IMR-90 (cell line): ENCODE results near the gene ATP2A3. TPM values are rescaled to one million over a fixed set of nuclear protein-coding genes. Genes with fewer than 3 reads are reported as not detected.

Experiments used
- ATAC-seq: fragments of 200-7000 bp; cut with Tn5 transposase; 2 replicates; pipeline ENCODE4 v1.9.1; 2020; ENCODE audit warnings: low read depth, mild to moderate bottlenecking, moderate library complexity
- BruUV-seq: library from RNA; stranded (reverse); fragments of 400-500 nt; replicated peaks from 2 replicates; lab custom pipeline; 2021; lab: Mats Ljungman, UMichigan
- CTCF ChIA-PET: fragments of 300-600 bp; formaldehyde crosslinking; extraction: SDS; loops from one replicate; lab custom pipeline; 2021; ENCODE audit warnings: antibody characterized with exemption; lab: Yijun Ruan, JAX
- POLR2A ChIA-PET: fragments of 300-600 bp; sonication (Branson Sonifier 250); formaldehyde crosslinking; loops from one replicate; lab custom pipeline; 2022; ENCODE audit warnings: antibody characterized with exemption; ENCODE audit not compliant: unreplicated experiment; lab: Charles Lee
- DNase-seq: peaks from one replicate; pipeline ENCODE4 v3.0.0; 2013
- H2AFZ ChIP-seq: replicated peaks from 2 replicates; pipeline ENCODE3; 2013; ENCODE audit warnings: low read length, mild to moderate bottlenecking; ENCODE audit not compliant: poor library complexity
- H2AK5ac ChIP-seq: 2 replicates; pipeline ENCODE4 v1.6.1; 2013; ENCODE audit warnings: low read depth, low read length, inconsistent platforms
- H2AK9ac ChIP-seq: replicated peaks from 2 replicates; pipeline ENCODE3; 2013; ENCODE audit warnings: mild to moderate bottlenecking, low read depth, low read length, moderate library complexity; ENCODE audit not compliant: poor library complexity
- H2BK120ac ChIP-seq: 2 replicates; pipeline ENCODE4 v1.6.1; 2013; ENCODE audit warnings: low read depth, low read length, inconsistent platforms
- H2BK15ac ChIP-seq: 3 replicates; pipeline ENCODE4 v1.6.1; 2013; ENCODE audit warnings: low read depth, low read length, inconsistent platforms
- H2BK20ac ChIP-seq: 2 replicates; pipeline ENCODE4 v1.6.1; 2013; ENCODE audit warnings: low read depth, mild to moderate bottlenecking, inconsistent platforms, low read length, moderate library complexity
- H2BK5ac ChIP-seq: 2 replicates; pipeline ENCODE4 v1.6.1; 2013; ENCODE audit warnings: mild to moderate bottlenecking, low read depth, low read length, inconsistent platforms; ENCODE audit not compliant: poor library complexity, severe bottlenecking
- H3K14ac ChIP-seq: replicated peaks from 2 replicates; pipeline ENCODE4 v1.6.1; 2013; ENCODE audit warnings: low read depth, low read length, inconsistent platforms
- H3K18ac ChIP-seq: 2 replicates; pipeline ENCODE4 v1.6.1; 2013; ENCODE audit warnings: low read depth, low read length, control low read depth
- H3K23ac ChIP-seq: 2 replicates; pipeline ENCODE4 v1.6.1; 2013; ENCODE audit warnings: low read depth, low read length, inconsistent platforms
- H3K27ac ChIP-seq: 2 replicates; pipeline ENCODE4 v1.5.1; 2013; ENCODE audit warnings: mild to moderate bottlenecking, control low read depth, low read length; ENCODE audit not compliant: insufficient read depth
- H3K27me3 ChIP-seq: 2 replicates; pipeline ENCODE4 v1.6.1; 2013; ENCODE audit warnings: low read length; ENCODE audit not compliant: control insufficient read depth, insufficient read depth
- H3K36me3 ChIP-seq: 2 replicates; pipeline ENCODE4 v1.6.1; 2013; ENCODE audit warnings: low read length, mixed read lengths; ENCODE audit not compliant: control insufficient read depth, insufficient read depth
- H3K4ac ChIP-seq: 2 replicates; pipeline ENCODE4 v1.6.1; 2013; ENCODE audit warnings: low read depth, low read length, inconsistent platforms
- H3K4me1 ChIP-seq: 2 replicates; pipeline ENCODE4 v1.6.1; 2013; ENCODE audit warnings: low read length, mixed read lengths; ENCODE audit not compliant: control insufficient read depth, insufficient read depth
- H3K4me2 ChIP-seq: 2 replicates; pipeline ENCODE4 v1.6.1; 2013; ENCODE audit warnings: low read depth, mild to moderate bottlenecking, control low read depth, low read length, moderate library complexity
- H3K4me3 ChIP-seq: 2 replicates; pipeline ENCODE4 v1.5.1; 2013; ENCODE audit warnings: low read depth, mild to moderate bottlenecking, control low read depth, low read length, moderate library complexity; ENCODE audit not compliant: insufficient read depth
- H3K56ac ChIP-seq: 2 replicates; pipeline ENCODE4 v1.6.1; 2013; ENCODE audit warnings: low read length, inconsistent platforms; ENCODE audit not compliant: insufficient read depth; ENCODE audit errors: extremely low read depth
- H3K79me1 ChIP-seq, 2 experiments: 2 replicates each; pipeline ENCODE4 v1.6.1; 2013; ENCODE audit warnings: low read length in 2 of 2, inconsistent platforms in 1 of 2, low read depth in 1 of 2
- H3K9ac ChIP-seq: 2 replicates; pipeline ENCODE4 v1.6.1; 2013; ENCODE audit warnings: low read depth, low read length, control low read depth
- H3K9me1 ChIP-seq: 2 replicates; pipeline ENCODE4 v1.6.1; 2013; ENCODE audit warnings: low read length, inconsistent platforms; ENCODE audit not compliant: insufficient read depth
- H3K9me3 ChIP-seq: 2 replicates; pipeline ENCODE4 v1.6.1; 2013; ENCODE audit warnings: low read length; ENCODE audit not compliant: control insufficient read depth, insufficient read depth
- H4K20me1 ChIP-seq: 2 replicates; pipeline ENCODE4 v1.6.1; 2013; ENCODE audit warnings: low read length, inconsistent platforms; ENCODE audit not compliant: insufficient read depth
- H4K5ac ChIP-seq: 2 replicates; pipeline ENCODE4 v1.6.1; 2013; ENCODE audit warnings: mild to moderate bottlenecking, low read depth, low read length, control low read depth
- H4K8ac ChIP-seq, 2 experiments: 2 replicates each; pipeline ENCODE4 v1.6.1; 2013; ENCODE audit warnings: low read depth in 2 of 2, low read length in 2 of 2, control low read depth in 1 of 2, inconsistent platforms in 1 of 2
- H4K91ac ChIP-seq: 2 replicates; pipeline ENCODE4 v1.6.1; 2013; ENCODE audit warnings: low read depth, low read length, inconsistent platforms; ENCODE audit not compliant: insufficient read depth
- BHLHE40 ChIP-seq: fragments of 150-350 bp; IDR thresholded peaks from 2 replicates; pipeline ENCODE4 v1.6.1; 2016; ENCODE audit warnings: mild to moderate bottlenecking, low read depth, low read length
- FOS ChIP-seq: fragments of 150-350 bp; IDR thresholded peaks from 2 replicates; pipeline ENCODE4 v1.6.1; 2016; ENCODE audit warnings: low read depth, low read length
- MAZ ChIP-seq: IDR thresholded peaks from 2 replicates; pipeline ENCODE4 v1.6.1; 2012; ENCODE audit warnings: low read depth, mild to moderate bottlenecking, low read length, improper control_type of control experiment, moderate library complexity, borderline replicate concordance
- NFE2L2 ChIP-seq: fragments of 150-350 bp; IDR thresholded peaks from 2 replicates; pipeline ENCODE4 v1.6.1; 2016; ENCODE audit warnings: low read depth, mild to moderate bottlenecking, low read length
- RFX5 ChIP-seq: IDR thresholded peaks from 2 replicates; pipeline ENCODE4 v1.8.0; 2012; ENCODE audit warnings: low read depth, mild to moderate bottlenecking, low read length, moderate library complexity
- WGBS, 2 experiments: methylation state at CpG; one replicate each; pipeline versions ENCODE4 v1.1.5 to v1.1.7; 2013; ENCODE audit warnings: missing lambda C conversion rate in 2 of 2; ENCODE audit not compliant: insufficient read length in 1 of 2; ENCODE audit errors: extremely low coverage in 2 of 2; 5-methylcytosine and 5-hydroxymethylcytosine counted together
- dilution Hi-C: fragments of 300-500 bp; cut with HindIII; formaldehyde crosslinking; loops from one replicate; pipeline ENCODE4 v1.14.3; 2018; ENCODE audit warnings: low sequenced_read_pairs; ENCODE audit not compliant: unreplicated experiment
- in situ Hi-C: fragments of 300-500 bp; cut with MboI; formaldehyde crosslinking; loops from 3 replicates; pipeline ENCODE4 v1.14.3; 2019; ENCODE audit warnings: low sequenced_read_pairs, inconsistent platforms, mixed read lengths
- intact Hi-C: fragments of 100-400 bp; cut with micrococcal nuclease; formaldehyde crosslinking; loops from 2 replicates; pipeline ENCODE4 v1.10.0; 2022
- polyA plus RNA-seq, 3 experiments: library from polyadenylated mRNA; depleted of rRNA; stranded (reverse); fragments of >200 nt; gene quantifications; 2 replicates each; pipeline ENCODE4 v1.2.3, GENCODE V29; 2012; ENCODE audit warnings: low replicate concordance in 1 of 3
- total RNA-seq: library from RNA; depleted of rRNA; stranded (reverse); fragments of >200 nt; gene quantifications from 2 replicates; pipeline ENCODE4 v1.2.3, GENCODE V29; 2012
- TF ChIP-seq, protein P1 (sequence below): fragments of 150-350 bp; IDR thresholded peaks from 2 replicates; pipeline ENCODE4 v1.6.1; 2017; ENCODE audit warnings: mild to moderate bottlenecking, antibody characterized with exemption, low read length, low read depth
- TF ChIP-seq, protein P2 (sequence below): fragments of 150-350 bp; IDR thresholded peaks from 2 replicates; pipeline ENCODE4 v1.6.1; 2016; ENCODE audit warnings: low read depth, mild to moderate bottlenecking, low read length, moderate library complexity, borderline replicate concordance

Gene ATP2A3
- total and polyA plus RNA-seq, 2 of the 4 experiments (the other 2 are of a cell fraction), result 0.18 to 0.63 TPM

DNA sequence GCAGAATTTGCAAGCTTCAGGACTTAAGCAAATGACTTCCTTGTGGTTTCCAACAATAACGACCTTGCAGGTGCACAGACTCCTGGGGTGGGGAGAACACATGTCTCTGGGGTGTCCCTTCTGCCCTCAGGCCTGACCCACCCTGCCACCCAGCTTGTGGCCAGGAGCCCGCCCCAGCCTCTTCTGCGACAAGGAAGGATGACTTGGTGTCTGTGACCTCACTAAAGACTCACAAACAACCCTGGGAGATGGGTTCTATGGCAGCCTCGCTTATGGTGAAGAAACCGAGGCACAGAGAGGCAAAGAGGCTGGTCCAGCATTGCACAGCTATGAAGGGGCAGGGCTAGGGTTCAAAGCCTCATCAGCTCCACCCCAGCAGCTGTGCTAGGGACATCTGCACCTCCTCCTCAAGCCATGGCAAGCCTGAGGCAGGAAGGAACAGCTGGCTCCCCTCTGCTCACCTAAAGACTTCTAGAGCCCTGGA lies 2.6 kb downstream of the ATP2A3 start:
- BruUV-seq, result no TSS peak
- no peak for DNase-seq
- no peaks in the 10 kb centered on the region for H3K36me3 ChIP-seq
- peaks cover 19% of the 10 kb centered on the region for H3K4me1 ChIP-seq
- H2AK9ac ChIP-seq, result no peak overlapping the region
- intact Hi-C loops, result no loop called here
- H3K23ac ChIP-seq, result no peak overlapping the region
- no peak for ATAC-seq
- 20% methylated on average over 1 of the region's 5 CpGs; no CpG with 5 or more reads in 1 of the 2 experiments for WGBS, 2 experiments
- no peak overlapping the region for H2BK15ac ChIP-seq
- H3K4me2 ChIP-seq, result no peak overlapping the region
- ChIA-PET CTCF (no interaction called here), POLR2A (no interaction called here)
- H2BK120ac ChIP-seq, result no peak overlapping the region
- H4K91ac ChIP-seq, result no peak overlapping the region
- H3K14ac ChIP-seq, result no peak overlapping the region
- no peak overlapping the region for H4K8ac ChIP-seq
- no peak overlapping the region for H2BK20ac ChIP-seq
- TF ChIP-seq, protein P1, sequence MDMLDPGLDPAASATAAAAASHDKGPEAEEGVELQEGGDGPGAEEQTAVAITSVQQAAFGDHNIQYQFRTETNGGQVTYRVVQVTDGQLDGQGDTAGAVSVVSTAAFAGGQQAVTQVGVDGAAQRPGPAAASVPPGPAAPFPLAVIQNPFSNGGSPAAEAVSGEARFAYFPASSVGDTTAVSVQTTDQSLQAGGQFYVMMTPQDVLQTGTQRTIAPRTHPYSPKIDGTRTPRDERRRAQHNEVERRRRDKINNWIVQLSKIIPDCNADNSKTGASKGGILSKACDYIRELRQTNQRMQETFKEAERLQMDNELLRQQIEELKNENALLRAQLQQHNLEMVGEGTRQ, result no peak
- TF ChIP-seq RFX5, result no peak
- TF ChIP-seq, protein P2, sequence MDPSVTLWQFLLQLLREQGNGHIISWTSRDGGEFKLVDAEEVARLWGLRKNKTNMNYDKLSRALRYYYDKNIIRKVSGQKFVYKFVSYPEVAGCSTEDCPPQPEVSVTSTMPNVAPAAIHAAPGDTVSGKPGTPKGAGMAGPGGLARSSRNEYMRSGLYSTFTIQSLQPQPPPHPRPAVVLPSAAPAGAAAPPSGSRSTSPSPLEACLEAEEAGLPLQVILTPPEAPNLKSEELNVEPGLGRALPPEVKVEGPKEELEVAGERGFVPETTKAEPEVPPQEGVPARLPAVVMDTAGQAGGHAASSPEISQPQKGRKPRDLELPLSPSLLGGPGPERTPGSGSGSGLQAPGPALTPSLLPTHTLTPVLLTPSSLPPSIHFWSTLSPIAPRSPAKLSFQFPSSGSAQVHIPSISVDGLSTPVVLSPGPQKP, result no peak
- no peak for TF ChIP-seq BHLHE40
- TF ChIP-seq NFE2L2, result no peak
- TF ChIP-seq FOS, result no peak
- TF ChIP-seq MAZ, result no peak
- H3K18ac ChIP-seq, result no peak overlapping the region
- no peaks in the 10 kb centered on the region for H3K9me3 ChIP-seq
- no peaks in the 10 kb centered on the region for H3K79me1 ChIP-seq
- no peak overlapping the region for H2AK5ac ChIP-seq
- H3K9ac ChIP-seq, result no peak overlapping the region
- H3K56ac ChIP-seq, result no peak overlapping the region
- H3K4me3 ChIP-seq, result no peak overlapping the region
- H3K27me3 ChIP-seq, result peaks cover 39% of the 10 kb centered on the region
- H2BK5ac ChIP-seq, result no peak overlapping the region
- dilution Hi-C loops, result no loop called here
- in situ Hi-C loops, result no loop called here
- no peak overlapping the region for H4K5ac ChIP-seq
- no peaks in the 10 kb centered on the region for H4K20me1 ChIP-seq
- no peak overlapping the region for H3K27ac ChIP-seq
- 0 out of 2 replicates have a peak overlapping the region, but pooled peaks have one; percentile 30 for H3K4ac ChIP-seq
- H2AFZ ChIP-seq, result no peak overlapping the region
- peaks cover 10% of the 10 kb centered on the region for H3K9me1 ChIP-seq
